ENCODE measurements around the gene CABLES1.

The CABLES1 gene

GRCh38 chr18:23281626-23282436, 146.5 kb downstream of the CABLES1 start:
- DNase-seq (no peak), ATAC-seq (ENCODE audit: insufficient read depth, low read depth) (no peak)
- no peaks in the 10 kb centered on the region for H3K27me3 ChIP-seq (ENCODE audit: insufficient read depth, low read length, poor library complexity)
- H3K4me1 ChIP-seq (ENCODE audit: insufficient read depth, low read length): no peaks in the 10 kb centered on the region
- H3K79me2 ChIP-seq (ENCODE audit: insufficient read depth, low read length): no peaks in the 10 kb centered on the region
- H3K9me3 ChIP-seq (ENCODE audit: insufficient read depth, low read length, severe bottlenecking): no peaks in the 10 kb centered on the region
- no peak overlapping the region for H3K4me3 ChIP-seq (ENCODE audit: low read depth in 1 of 2, low read length in 2 of 2)
- H4K20me1 ChIP-seq (ENCODE audit: insufficient read depth, low read length): no peaks in the 10 kb centered on the region
- H3K9ac ChIP-seq (ENCODE audit: low read depth, low read length): no peak overlapping the region
- no peaks in the 10 kb centered on the region for H3K36me3 ChIP-seq (ENCODE audit: insufficient read depth, low read length)
- TF ChIP-seq EZH2 (IDR thresholded peaks at IDR 0.05; ENCODE audit: borderline replicate concordance, low read depth, low read length, severe bottlenecking) (no peak), CTCF (IDR thresholded peaks at IDR 0.05; ENCODE audit: borderline replicate concordance, extremely low read depth, low read length, poor library complexity, severe bottlenecking) (no peak)
- H2AFZ ChIP-seq (ENCODE audit: low read depth, low read length): no peak overlapping the region
- no peak overlapping the region for H3K27ac ChIP-seq (ENCODE audit: low read length)
- no peak overlapping the region for H3K4me2 ChIP-seq (ENCODE audit: insufficient read depth, low read length)

- no peak for DNase-seq
- TF ChIP-seq CTCF (IDR thresholded peaks at IDR 0.05; ENCODE audit: borderline replicate concordance, extremely low read depth, low read length, poor library complexity, severe bottlenecking) (no peak), EZH2 (IDR thresholded peaks at IDR 0.05; ENCODE audit: borderline replicate concordance, low read depth, low read length, severe bottlenecking) (no peak)
- Histone ChIP-seq H3K79me2 (ENCODE audit: insufficient read depth, low read length) (no peaks in the 10 kb centered on the region), H2AFZ (ENCODE audit: low read depth, low read length) (no peak overlapping the region), H3K36me3 (ENCODE audit: insufficient read depth, low read length) (no peaks in the 10 kb centered on the region), H3K27me3 (ENCODE audit: insufficient read depth, low read length, poor library complexity) (no peaks in the 10 kb centered on the region), H3K4me3 (ENCODE audit: low read depth in 1 of 2, low read length in 2 of 2) (no peak overlapping the region), H3K27ac (ENCODE audit: low read length) (no peak overlapping the region), H3K9me3 (ENCODE audit: insufficient read depth, low read length, severe bottlenecking) (no peaks in the 10 kb centered on the region), H3K4me1 (ENCODE audit: insufficient read depth, low read length) (no peaks in the 10 kb centered on the region), H3K4me2 (ENCODE audit: insufficient read depth, low read length) (no peak overlapping the region), H3K9ac (ENCODE audit: low read depth, low read length) (no peak overlapping the region), H4K20me1 (ENCODE audit: insufficient read depth, low read length) (no peaks in the 10 kb centered on the region)
- no peak for ATAC-seq (ENCODE audit: insufficient read depth, low read depth)
Measured at GRCh38 chr18:23282437-23282781, 147.1 kb downstream of the CABLES1 start.

- Histone ChIP-seq H3K9ac (ENCODE audit: low read depth, low read length) (no peak overlapping the region), H2AFZ (ENCODE audit: low read depth, low read length) (no peak overlapping the region), H3K36me3 (ENCODE audit: insufficient read depth, low read length) (no peaks in the 10 kb centered on the region), H3K79me2 (ENCODE audit: insufficient read depth, low read length) (no peaks in the 10 kb centered on the region), H3K9me3 (ENCODE audit: insufficient read depth, low read length, severe bottlenecking) (no peaks in the 10 kb centered on the region), H4K20me1 (ENCODE audit: insufficient read depth, low read length) (no peaks in the 10 kb centered on the region), H3K27ac (ENCODE audit: low read length) (no peak overlapping the region), H3K4me1 (ENCODE audit: insufficient read depth, low read length) (no peaks in the 10 kb centered on the region), H3K4me3 (ENCODE audit: low read depth in 1 of 2, low read length in 2 of 2) (no peak overlapping the region), H3K4me2 (ENCODE audit: insufficient read depth, low read length) (no peak overlapping the region), H3K27me3 (ENCODE audit: insufficient read depth, low read length, poor library complexity) (no peaks in the 10 kb centered on the region)
- DNase-seq (no peak), ATAC-seq (ENCODE audit: insufficient read depth, low read depth) (no peak)
- TF ChIP-seq CTCF (IDR thresholded peaks at IDR 0.05; ENCODE audit: borderline replicate concordance, extremely low read depth, low read length, poor library complexity, severe bottlenecking) (no peak), EZH2 (IDR thresholded peaks at IDR 0.05; ENCODE audit: borderline replicate concordance, low read depth, low read length, severe bottlenecking) (no peak)
Measured at GRCh38 chr18:23283916-23284430, 148.7 kb downstream of the CABLES1 start.
